Activated T-cell treated with anti-CD3 and anti-CD28 coated beads, Interleukin-2, amount 50 U/mL, for 4 hours (primary cell): ENCODE results near the gene SETD5. TPM values are rescaled to one million over a fixed set of nuclear protein-coding genes. Genes with fewer than 3 reads are reported as not detected.

Experiments
- ATAC-seq, 2 donors: fragments of 200-7000 bp; cut with Tn5 transposase; one replicate each; pipeline ENCODE4 v1.10.0; 2021
- DNase-seq: peaks from one replicate; pipeline ENCODE4 v3.0.0-alpha.2; 2020
- H3K27me3 Mint-ChIP-seq: one replicate; pipeline ENCODE4 v1.8.0; 2021; ENCODE audit warnings: low read depth, mixed read lengths
- H3K36me3 Mint-ChIP-seq: one replicate; pipeline ENCODE4 v1.8.0; 2022; ENCODE audit warnings: mixed read lengths; ENCODE audit not compliant: insufficient read depth
- H3K4me1 Mint-ChIP-seq: one replicate; pipeline ENCODE4 v1.8.0; 2021; ENCODE audit warnings: low read depth, mixed read lengths
- H3K4me3 Mint-ChIP-seq: one replicate; pipeline ENCODE4 v1.8.0; 2021; ENCODE audit warnings: mild to moderate bottlenecking, moderate library complexity, mixed read lengths
- H3K9me3 Mint-ChIP-seq: one replicate; pipeline ENCODE4 v1.8.0; 2021; ENCODE audit warnings: mixed read lengths
- total RNA-seq, 3 donors: library from RNA; stranded (reverse); gene quantifications; one replicate each; pipeline ENCODE4 v1.2.1, GENCODE V29; 2021

The SETD5 gene
- total RNA-seq, 3 donors from 2014 or later: 67.3 to 78.1 (median 71.8) TPM

GRCh38 chr3:9385187-9386077, 12.0 kb upstream of the SETD5 start:
- Mint-ChIP-seq H3K9me3 (no peaks in the 10 kb centered on the region), H3K27me3 (no peaks in the 10 kb centered on the region), H3K4me3 (no peak overlapping the region), H3K36me3 (peaks cover 44% of the 10 kb centered on the region), H3K4me1 (peaks cover 21% of the 10 kb centered on the region)
- DNase-seq: no peak
- no peak for ATAC-seq

GRCh38 chr3:9386078-9386459, 11.3 kb upstream of the SETD5 start:
- H3K9me3 Mint-ChIP-seq: no peaks in the 10 kb centered on the region
- H3K4me3 Mint-ChIP-seq: no peak overlapping the region
- no peaks in the 10 kb centered on the region for H3K27me3 Mint-ChIP-seq
- peaks cover 47% of the 10 kb centered on the region for H3K36me3 Mint-ChIP-seq
- DNase-seq (no peak), ATAC-seq (no peak)
- H3K4me1 Mint-ChIP-seq: peaks cover 26% of the 10 kb centered on the region

GRCh38 chr3:9386501-9387321, 10.7 kb upstream of the SETD5 start:
- H3K4me1 Mint-ChIP-seq: peaks cover 30% of the 10 kb centered on the region
- H3K4me3 Mint-ChIP-seq: no peak overlapping the region
- no peak for ATAC-seq
- DNase-seq: no peak
- no peaks in the 10 kb centered on the region for H3K9me3 Mint-ChIP-seq
- H3K27me3 Mint-ChIP-seq: no peaks in the 10 kb centered on the region
- peaks cover 47% of the 10 kb centered on the region for H3K36me3 Mint-ChIP-seq

- Mint-ChIP-seq H3K36me3 (peaks cover 52% of the 10 kb centered on the region), H3K4me3 (no peak overlapping the region), H3K27me3 (no peaks in the 10 kb centered on the region), H3K9me3 (no peaks in the 10 kb centered on the region), H3K4me1 (peaks cover 36% of the 10 kb centered on the region)
- DNase-seq: no peak
- no peak for ATAC-seq
Observed at GRCh38 chr3:9387322-9387655, 10.1 kb upstream of the SETD5 start.

- H3K4me1 Mint-ChIP-seq: peaks cover 45% of the 10 kb centered on the region
- H3K4me3 Mint-ChIP-seq: no peak overlapping the region
- DNase-seq: no peak
- H3K36me3 Mint-ChIP-seq: peaks cover 53% of the 10 kb centered on the region
- H3K27me3 Mint-ChIP-seq: no peaks in the 10 kb centered on the region
- no peaks in the 10 kb centered on the region for H3K9me3 Mint-ChIP-seq
- ATAC-seq: no peak
Observed at GRCh38 chr3:9388142-9388541, 9.3 kb upstream of the SETD5 start.

- no peak overlapping the region for H3K4me3 Mint-ChIP-seq
- H3K4me1 Mint-ChIP-seq: peaks cover 49% of the 10 kb centered on the region
- no peaks in the 10 kb centered on the region for H3K9me3 Mint-ChIP-seq
- DNase-seq (no peak), ATAC-seq (no peak)
- peaks cover 56% of the 10 kb centered on the region for H3K36me3 Mint-ChIP-seq
- no peaks in the 10 kb centered on the region for H3K27me3 Mint-ChIP-seq
Observed at GRCh38 chr3:9388562-9389272, 8.7 kb upstream of the SETD5 start.

- no peak overlapping the region for H3K4me3 Mint-ChIP-seq
- no peak for DNase-seq
- no peaks in the 10 kb centered on the region for H3K27me3 Mint-ChIP-seq
- H3K4me1 Mint-ChIP-seq: peaks cover 65% of the 10 kb centered on the region
- peaks cover 65% of the 10 kb centered on the region for H3K36me3 Mint-ChIP-seq
- H3K9me3 Mint-ChIP-seq: no peaks in the 10 kb centered on the region
- ATAC-seq: no peak
Observed at GRCh38 chr3:9390265-9390888, 7.0 kb upstream of the SETD5 start.

- no peaks in the 10 kb centered on the region for H3K9me3 Mint-ChIP-seq
- DNase-seq (no peak), ATAC-seq (no peak)
- H3K36me3 Mint-ChIP-seq: peaks cover 55% of the 10 kb centered on the region
- H3K27me3 Mint-ChIP-seq: no peaks in the 10 kb centered on the region
- peak overlapping the region; percentile 44 for H3K4me3 Mint-ChIP-seq
- H3K4me1 Mint-ChIP-seq: peaks cover 65% of the 10 kb centered on the region
Observed at GRCh38 chr3:9392041-9392440, 5.4 kb upstream of the SETD5 start.

- H3K4me3 Mint-ChIP-seq: peak overlapping the region; percentile 91
- H3K27me3 Mint-ChIP-seq: no peaks in the 10 kb centered on the region
- DNase-seq (no peak), ATAC-seq (no peak)
- peaks cover 46% of the 10 kb centered on the region for H3K36me3 Mint-ChIP-seq
- H3K4me1 Mint-ChIP-seq: peaks cover 69% of the 10 kb centered on the region
- H3K9me3 Mint-ChIP-seq: no peaks in the 10 kb centered on the region
Observed at GRCh38 chr3:9395570-9396300, 1.7 kb upstream of the SETD5 start.

GRCh38 chr3:9396301-9396631, 1.1 kb upstream of the SETD5 start:
- Mint-ChIP-seq H3K4me3 (peak overlapping the region; percentile 91), H3K36me3 (peaks cover 43% of the 10 kb centered on the region), H3K4me1 (peaks cover 70% of the 10 kb centered on the region), H3K9me3 (no peaks in the 10 kb centered on the region), H3K27me3 (no peaks in the 10 kb centered on the region)
- ATAC-seq (peak; percentile 38 to 39), DNase-seq (peak; percentile 66)

GRCh38 chr3:9396632-9397331, 633 bp upstream of the SETD5 start:
- ATAC-seq: peak; percentile 68 to 69
- peak overlapping the region; percentile 91 for H3K4me3 Mint-ChIP-seq

GRCh38 chr3:9397906-9398699, 688 bp downstream of the SETD5 start:
- Mint-ChIP-seq H3K27me3 (no peaks in the 10 kb centered on the region), H3K9me3 (no peaks in the 10 kb centered on the region), H3K4me1 (peaks cover 70% of the 10 kb centered on the region), H3K36me3 (peaks cover 30% of the 10 kb centered on the region), H3K4me3 (peak overlapping the region; percentile 98)
- DNase-seq (peak; percentile 17), ATAC-seq (no peak)

More at GRCh38 chr3:9396632-9397331, 633 bp upstream of the SETD5 start:
- Mint-ChIP-seq H3K4me1 (peaks cover 70% of the 10 kb centered on the region), H3K9me3 (no peaks in the 10 kb centered on the region), H3K36me3 (peaks cover 38% of the 10 kb centered on the region), H3K27me3 (no peaks in the 10 kb centered on the region)
- peak; percentile 97 for DNase-seq
